Hematopoietic multipotent progenitor cell treated with erythropoietin and hydrocortisone succinate and interleukin-3 and kit ligand, for 8 days (in vitro differentiated cells): Measurements from ENCODE around the gene FGF12.

ENCODE experiments used
- DNase-seq: peaks from one replicate; pipeline ENCODE4 v3.0.0-alpha.2; 2015

Gene FGF12

GRCh38 chr3:192177383-192177782 lies 550.0 kb downstream of the FGF12 start:
- no peak for DNase-seq

GRCh38 chr3:192174283-192174682 lies 553.1 kb downstream of the FGF12 start:
- DNase-seq: no peak

GRCh38 chr3:192171213-192171612 lies 556.1 kb downstream of the FGF12 start:
- no peak for DNase-seq

GRCh38 chr3:192170659-192171058 lies 556.7 kb downstream of the FGF12 start:
- no peak for DNase-seq

- DNase-seq: no peak
These were observed 557.3 kb downstream of the FGF12 start for GRCh38 chr3:192170031-192170430.

- DNase-seq: no peak
These were observed 557.9 kb downstream of the FGF12 start for GRCh38 chr3:192169332-192169915.

GRCh38 chr3:192168202-192168601 lies 559.1 kb downstream of the FGF12 start:
- no peak for DNase-seq

- no peak for DNase-seq
These were observed 561.8 kb downstream of the FGF12 start for GRCh38 chr3:192165552-192165951.

GRCh38 chr3:192161661-192162060 lies 565.7 kb downstream of the FGF12 start:
- no peak for DNase-seq

GRCh38 chr3:192156382-192156781 lies 571.0 kb downstream of the FGF12 start:
- no peak for DNase-seq

- DNase-seq: no peak
These were observed 572.1 kb downstream of the FGF12 start for GRCh38 chr3:192155194-192155593.

- DNase-seq: no peak
These were observed 594.1 kb downstream of the FGF12 start for GRCh38 chr3:192133271-192133670.

- peak; percentile 42 for DNase-seq
These were observed 596.7 kb downstream of the FGF12 start for GRCh38 chr3:192130534-192131132.

GRCh38 chr3:192129586-192129985 lies 597.8 kb downstream of the FGF12 start:
- DNase-seq: no peak

- DNase-seq: no peak
These were observed 598.4 kb downstream of the FGF12 start for GRCh38 chr3:192128922-192129321.

GRCh38 chr3:192128060-192128459 lies 599.3 kb downstream of the FGF12 start:
- DNase-seq: no peak

GRCh38 chr3:192122832-192123594 lies 604.3 kb downstream of the FGF12 start:
- DNase-seq: no peak

- DNase-seq: no peak
These were observed 605.4 kb downstream of the FGF12 start for GRCh38 chr3:192121923-192122322.

- DNase-seq: no peak
These were observed 618.5 kb downstream of the FGF12 start for GRCh38 chr3:192108820-192109219.

GRCh38 chr3:192106543-192106942 lies 620.8 kb downstream of the FGF12 start:
- no peak for DNase-seq

GRCh38 chr3:192092388-192093005 lies 634.8 kb downstream of the FGF12 start:
- no peak for DNase-seq

GRCh38 chr3:192091831-192092230 lies 635.5 kb downstream of the FGF12 start:
- no peak for DNase-seq

GRCh38 chr3:192090586-192090985 lies 636.8 kb downstream of the FGF12 start:
- no peak for DNase-seq
